Measurements from ENCODE around the gene PKD2.
"Not testable (repeated sequence)": the region's sequence is repeated elsewhere in the genome, so short reads cannot be mapped to it uniquely, and the experiment has no call there.

PKD2 gene

GRCh38 chr4:88010966-88011365 lies 3.5 kb downstream of the PKD2 start:
- peak overlapping the region; percentile 14 for H3K27ac ChIP-seq (ENCODE audit: low read length)
- peak overlapping the region in 1 of 2 donors; percentile 13 for H3K4me3 ChIP-seq (ENCODE audit: low read depth in 1 of 2, low read length in 2 of 2)
- no peaks in the 10 kb centered on the region for H3K9me3 ChIP-seq (ENCODE audit: control insufficient read depth in 1 of 2, low read length in 2 of 2)
- no peaks in the 10 kb centered on the region for H3K27me3 ChIP-seq (ENCODE audit: low read depth, low read length)
- H3K4me1 ChIP-seq (ENCODE audit: control insufficient read depth in 1 of 2, insufficient read depth in 2 of 2, low read length in 2 of 2), result peaks cover 13 to 51% of the 10 kb centered on the region in 2 donors
- H3K36me3 ChIP-seq (ENCODE audit: control insufficient read depth in 1 of 2, insufficient read depth in 2 of 2, low read length in 2 of 2), result peaks cover 0 to 3% of the 10 kb centered on the region in 2 donors

GRCh38 chr4:88012647-88013046 lies 5.2 kb downstream of the PKD2 start:
- Histone ChIP-seq H3K36me3 (ENCODE audit: control insufficient read depth in 1 of 2, insufficient read depth in 2 of 2, low read length in 2 of 2) (peaks cover 0 to 3% of the 10 kb centered on the region in 2 donors), H3K27ac (ENCODE audit: low read length) (no peak overlapping the region), H3K4me3 (ENCODE audit: low read depth in 1 of 2, low read length in 2 of 2) (no peak overlapping the region), H3K4me1 (ENCODE audit: control insufficient read depth in 1 of 2, insufficient read depth in 2 of 2, low read length in 2 of 2) (peaks cover 13 to 54% of the 10 kb centered on the region in 2 donors), H3K9me3 (ENCODE audit: control insufficient read depth in 1 of 2, low read length in 2 of 2) (no peaks in the 10 kb centered on the region), H3K27me3 (ENCODE audit: low read depth, low read length) (no peaks in the 10 kb centered on the region)

- H3K27ac ChIP-seq (ENCODE audit: low read length), result no peak overlapping the region
- H3K27me3 ChIP-seq (ENCODE audit: low read depth, low read length), result no peaks in the 10 kb centered on the region
- no peak overlapping the region for H3K4me3 ChIP-seq (ENCODE audit: low read depth in 1 of 2, low read length in 2 of 2)
- H3K9me3 ChIP-seq (ENCODE audit: control insufficient read depth in 1 of 2, low read length in 2 of 2), result no peaks in the 10 kb centered on the region
- H3K36me3 ChIP-seq (ENCODE audit: control insufficient read depth in 1 of 2, insufficient read depth in 2 of 2, low read length in 2 of 2), result peaks cover 3 to 4% of the 10 kb centered on the region in 2 donors
- H3K4me1 ChIP-seq (ENCODE audit: control insufficient read depth in 1 of 2, insufficient read depth in 2 of 2, low read length in 2 of 2), result peaks cover 11 to 58% of the 10 kb centered on the region in 2 donors
Observed at GRCh38 chr4:88014386-88014905, 7.0 kb downstream of the PKD2 start.

GRCh38 chr4:88015659-88016295 lies 8.3 kb downstream of the PKD2 start:
- no peaks in the 10 kb centered on the region for H3K27me3 ChIP-seq (ENCODE audit: low read depth, low read length)
- no peak overlapping the region for H3K4me3 ChIP-seq (ENCODE audit: low read depth in 1 of 2, low read length in 2 of 2)
- H3K4me1 ChIP-seq (ENCODE audit: control insufficient read depth in 1 of 2, insufficient read depth in 2 of 2, low read length in 2 of 2), result peaks cover 2 to 56% of the 10 kb centered on the region in 2 donors
- H3K36me3 ChIP-seq (ENCODE audit: control insufficient read depth in 1 of 2, insufficient read depth in 2 of 2, low read length in 2 of 2), result peaks cover 4 to 9% of the 10 kb centered on the region in 2 donors
- no peak overlapping the region for H3K27ac ChIP-seq (ENCODE audit: low read length)
- no peaks in the 10 kb centered on the region for H3K9me3 ChIP-seq (ENCODE audit: control insufficient read depth in 1 of 2, low read length in 2 of 2)

- no peaks in the 10 kb centered on the region for H3K9me3 ChIP-seq (ENCODE audit: control insufficient read depth in 1 of 2, low read length in 2 of 2)
- peak overlapping the region; percentile 92 for H3K27ac ChIP-seq (ENCODE audit: low read length)
- no peaks in the 10 kb centered on the region for H3K27me3 ChIP-seq (ENCODE audit: low read depth, low read length)
- H3K4me3 ChIP-seq (ENCODE audit: low read depth in 1 of 2, low read length in 2 of 2), result no peak overlapping the region
- peaks cover 0 to 41% of the 10 kb centered on the region in 2 donors for H3K4me1 ChIP-seq (ENCODE audit: control insufficient read depth in 1 of 2, insufficient read depth in 2 of 2, low read length in 2 of 2)
- H3K36me3 ChIP-seq (ENCODE audit: control insufficient read depth in 1 of 2, insufficient read depth in 2 of 2, low read length in 2 of 2), result peaks cover 4 to 11% of the 10 kb centered on the region in 2 donors
Observed at GRCh38 chr4:88017516-88018297, 10.3 kb downstream of the PKD2 start.

GRCh38 chr4:88018466-88018865 lies 11.0 kb downstream of the PKD2 start:
- H3K27me3 ChIP-seq (ENCODE audit: low read depth, low read length), result no peaks in the 10 kb centered on the region
- no peak overlapping the region for H3K4me3 ChIP-seq (ENCODE audit: low read depth in 1 of 2, low read length in 2 of 2)
- no peaks in the 10 kb centered on the region for H3K9me3 ChIP-seq (ENCODE audit: control insufficient read depth in 1 of 2, low read length in 2 of 2)
- peak overlapping the region; percentile 92 for H3K27ac ChIP-seq (ENCODE audit: low read length)
- peaks cover 0 to 42% of the 10 kb centered on the region in 2 donors for H3K4me1 ChIP-seq (ENCODE audit: control insufficient read depth in 1 of 2, insufficient read depth in 2 of 2, low read length in 2 of 2)
- H3K36me3 ChIP-seq (ENCODE audit: control insufficient read depth in 1 of 2, insufficient read depth in 2 of 2, low read length in 2 of 2), result peaks cover 4 to 9% of the 10 kb centered on the region in 2 donors

- Histone ChIP-seq H3K4me1 (ENCODE audit: control insufficient read depth in 1 of 2, insufficient read depth in 2 of 2, low read length in 2 of 2) (peaks cover 0 to 28% of the 10 kb centered on the region in 2 donors), H3K36me3 (ENCODE audit: control insufficient read depth in 1 of 2, insufficient read depth in 2 of 2, low read length in 2 of 2) (peaks cover 9 to 11% of the 10 kb centered on the region in 2 donors), H3K27me3 (ENCODE audit: low read depth, low read length) (no peaks in the 10 kb centered on the region), H3K27ac (ENCODE audit: low read length) (no peak overlapping the region), H3K9me3 (ENCODE audit: control insufficient read depth in 1 of 2, low read length in 2 of 2) (no peaks in the 10 kb centered on the region), H3K4me3 (ENCODE audit: low read depth in 1 of 2, low read length in 2 of 2) (no peak overlapping the region)
Observed at GRCh38 chr4:88021824-88022223, 14.4 kb downstream of the PKD2 start.

- Histone ChIP-seq H3K4me1 (ENCODE audit: control insufficient read depth in 1 of 2, insufficient read depth in 2 of 2, low read length in 2 of 2) (peaks cover 0 to 28% of the 10 kb centered on the region in 2 donors), H3K27me3 (ENCODE audit: low read depth, low read length) (no peaks in the 10 kb centered on the region), H3K9me3 (ENCODE audit: control insufficient read depth in 1 of 2, low read length in 2 of 2) (no peaks in the 10 kb centered on the region), H3K36me3 (ENCODE audit: control insufficient read depth in 1 of 2, insufficient read depth in 2 of 2, low read length in 2 of 2) (peaks cover 9 to 11% of the 10 kb centered on the region in 2 donors), H3K27ac (ENCODE audit: low read length) (no peak overlapping the region), H3K4me3 (ENCODE audit: low read depth in 1 of 2, low read length in 2 of 2) (no peak overlapping the region)
Observed at GRCh38 chr4:88022289-88022688, 14.9 kb downstream of the PKD2 start.

GRCh38 chr4:88025868-88026661 lies 18.6 kb downstream of the PKD2 start:
- not testable (repeated sequence) for H3K27me3 ChIP-seq (ENCODE audit: low read depth, low read length); H3K27ac ChIP-seq (ENCODE audit: low read length); H3K4me3 ChIP-seq (ENCODE audit: low read depth in 1 of 2, low read length in 2 of 2); H3K9me3 ChIP-seq (ENCODE audit: control insufficient read depth in 1 of 2, low read length in 2 of 2)
- Histone ChIP-seq H3K36me3 (ENCODE audit: control insufficient read depth in 1 of 2, insufficient read depth in 2 of 2, low read length in 2 of 2) (peaks cover under 1 to 12% of the 10 kb centered on the region in 2 donors), H3K4me1 (ENCODE audit: control insufficient read depth in 1 of 2, insufficient read depth in 2 of 2, low read length in 2 of 2) (peaks cover 0 to 12% of the 10 kb centered on the region in 2 donors)

GRCh38 chr4:88027611-88028608 lies 20.5 kb downstream of the PKD2 start:
- no peak overlapping the region for H3K4me3 ChIP-seq (ENCODE audit: low read depth in 1 of 2, low read length in 2 of 2)
- no peaks in the 10 kb centered on the region for H3K9me3 ChIP-seq (ENCODE audit: control insufficient read depth in 1 of 2, low read length in 2 of 2)
- no peaks in the 10 kb centered on the region for H3K27me3 ChIP-seq (ENCODE audit: low read depth, low read length)
- peaks cover 0 to 5% of the 10 kb centered on the region in 2 donors for H3K4me1 ChIP-seq (ENCODE audit: control insufficient read depth in 1 of 2, insufficient read depth in 2 of 2, low read length in 2 of 2)
- peak overlapping the region; percentile 20 for H3K27ac ChIP-seq (ENCODE audit: low read length)
- peaks cover 0 to 12% of the 10 kb centered on the region in 2 donors for H3K36me3 ChIP-seq (ENCODE audit: control insufficient read depth in 1 of 2, insufficient read depth in 2 of 2, low read length in 2 of 2)
